GM19025 (cell line): ENCODE measurements around the gene TNN.

Experiments used
- ATAC-seq: cut with Tn5 transposase; IDR thresholded peaks from one replicate; pipeline ENCODE4 v1.9.1; 2021; ENCODE audit warnings: mild to moderate bottlenecking, low read depth, moderate library complexity; ENCODE audit not compliant: unreplicated experiment

The TNN gene

DNA sequence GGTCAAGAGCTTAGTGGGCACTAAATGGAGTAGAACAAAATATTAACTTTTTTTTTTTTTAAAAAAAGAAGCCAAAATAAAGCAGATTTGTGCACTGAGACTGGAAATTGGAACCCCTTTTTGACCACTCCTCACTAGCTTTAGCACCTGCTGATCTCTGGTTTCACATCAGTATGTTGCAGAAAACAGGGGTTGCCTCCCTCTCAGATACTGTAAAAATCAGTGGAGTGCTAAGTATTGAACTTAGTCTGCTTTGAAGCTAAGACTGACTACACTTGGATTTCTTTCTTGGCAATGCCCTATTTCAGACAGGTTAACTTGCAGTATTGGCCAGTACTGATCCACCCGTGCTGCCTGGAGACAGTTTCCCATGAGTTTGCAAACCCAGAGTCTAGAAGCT, 127.6 kb downstream of the TNN start:
- no peak for ATAC-seq

DNA sequence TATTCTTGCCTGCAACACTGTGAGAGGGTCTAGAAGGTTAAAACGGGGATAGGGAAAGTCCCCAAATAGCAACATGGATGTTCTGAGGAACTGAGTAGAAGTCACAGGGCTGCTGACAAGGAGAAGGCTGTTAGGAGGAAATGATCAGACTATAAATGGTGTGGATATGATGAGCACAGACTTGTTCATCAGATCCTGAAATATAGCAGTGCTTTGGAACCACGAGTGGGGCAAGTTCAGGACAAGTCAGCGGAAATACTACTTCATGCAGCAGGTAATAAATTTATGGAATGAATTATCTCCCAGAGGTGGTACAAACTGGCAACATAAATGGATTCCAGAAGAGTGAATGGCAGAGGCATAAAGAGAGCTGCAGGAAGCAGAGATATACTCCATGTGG, 128.2 kb downstream of the TNN start:
- ATAC-seq = no peak

DNA sequence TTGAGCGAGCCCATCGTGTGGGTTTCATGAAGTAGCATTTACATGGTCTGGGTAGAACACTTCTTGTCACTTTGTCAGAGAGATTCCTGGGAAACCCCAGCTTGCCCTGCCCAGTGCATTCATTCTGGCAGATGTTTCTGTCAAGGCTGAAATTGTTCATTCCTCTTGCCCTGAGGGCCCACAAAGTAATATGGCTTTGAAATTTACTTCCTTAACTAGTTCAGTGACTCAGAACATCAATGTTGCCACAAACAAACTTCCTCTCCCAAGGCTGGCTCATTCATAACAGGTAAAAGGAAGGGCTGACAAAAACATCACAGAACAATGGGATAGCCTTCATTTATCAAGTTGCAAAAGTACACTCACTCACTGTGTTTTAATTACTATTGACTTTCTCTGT, 129.9 kb downstream of the TNN start:
- no peak for ATAC-seq
